RWPE1 (cell line): ENCODE data around the gene CASZ1.

ENCODE experiments used
- CTCF ChIA-PET: fragments of 350-600 bp; sonication (Branson Sonifier 250); formaldehyde crosslinking; extraction: SDS; loops from one replicate; lab custom pipeline; 2021; lab: Yijun Ruan, JAX
- POLR2A ChIA-PET: fragments of 400-600 bp; formaldehyde crosslinking; extraction: SDS; loops from one replicate; lab custom pipeline; 2020; ENCODE audit warnings: antibody characterized with exemption; ENCODE audit not compliant: low non-redundant PET; lab: Yijun Ruan, JAX
- DNase-seq: peaks from one replicate; pipeline ENCODE4 v3.0.0; 2012; ENCODE audit warnings: low spot score
- H3K27ac ChIP-seq: fragments of 450-650 bp; 2 replicates; pipeline ENCODE4 v1.5.1; 2017
- TF ChIP-seq, protein P1 (sequence below): fragments of 450-650 bp; conservative IDR thresholded peaks from 2 replicates; pipeline ENCODE4 v1.5.1; 2017; ENCODE audit warnings: low read depth, mild to moderate bottlenecking

Gene CASZ1

GRCh38 chr1:10643607-10644306 is 152.7 kb downstream of the CASZ1 start:
- ChIA-PET POLR2A (no interaction called here), CTCF (interaction anchor here (0.6 kb wide), 2 partner anchors 20 to 150 kb away, joined by 3 read pairs; no protein-coding TSS in a partner anchor)
- TF ChIP-seq, protein P1, sequence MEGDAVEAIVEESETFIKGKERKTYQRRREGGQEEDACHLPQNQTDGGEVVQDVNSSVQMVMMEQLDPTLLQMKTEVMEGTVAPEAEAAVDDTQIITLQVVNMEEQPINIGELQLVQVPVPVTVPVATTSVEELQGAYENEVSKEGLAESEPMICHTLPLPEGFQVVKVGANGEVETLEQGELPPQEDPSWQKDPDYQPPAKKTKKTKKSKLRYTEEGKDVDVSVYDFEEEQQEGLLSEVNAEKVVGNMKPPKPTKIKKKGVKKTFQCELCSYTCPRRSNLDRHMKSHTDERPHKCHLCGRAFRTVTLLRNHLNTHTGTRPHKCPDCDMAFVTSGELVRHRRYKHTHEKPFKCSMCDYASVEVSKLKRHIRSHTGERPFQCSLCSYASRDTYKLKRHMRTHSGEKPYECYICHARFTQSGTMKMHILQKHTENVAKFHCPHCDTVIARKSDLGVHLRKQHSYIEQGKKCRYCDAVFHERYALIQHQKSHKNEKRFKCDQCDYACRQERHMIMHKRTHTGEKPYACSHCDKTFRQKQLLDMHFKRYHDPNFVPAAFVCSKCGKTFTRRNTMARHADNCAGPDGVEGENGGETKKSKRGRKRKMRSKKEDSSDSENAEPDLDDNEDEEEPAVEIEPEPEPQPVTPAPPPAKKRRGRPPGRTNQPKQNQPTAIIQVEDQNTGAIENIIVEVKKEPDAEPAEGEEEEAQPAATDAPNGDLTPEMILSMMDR: no peak
- DNase-seq: no peak
- H3K27ac ChIP-seq: peak overlapping the region; percentile 83

DNA sequence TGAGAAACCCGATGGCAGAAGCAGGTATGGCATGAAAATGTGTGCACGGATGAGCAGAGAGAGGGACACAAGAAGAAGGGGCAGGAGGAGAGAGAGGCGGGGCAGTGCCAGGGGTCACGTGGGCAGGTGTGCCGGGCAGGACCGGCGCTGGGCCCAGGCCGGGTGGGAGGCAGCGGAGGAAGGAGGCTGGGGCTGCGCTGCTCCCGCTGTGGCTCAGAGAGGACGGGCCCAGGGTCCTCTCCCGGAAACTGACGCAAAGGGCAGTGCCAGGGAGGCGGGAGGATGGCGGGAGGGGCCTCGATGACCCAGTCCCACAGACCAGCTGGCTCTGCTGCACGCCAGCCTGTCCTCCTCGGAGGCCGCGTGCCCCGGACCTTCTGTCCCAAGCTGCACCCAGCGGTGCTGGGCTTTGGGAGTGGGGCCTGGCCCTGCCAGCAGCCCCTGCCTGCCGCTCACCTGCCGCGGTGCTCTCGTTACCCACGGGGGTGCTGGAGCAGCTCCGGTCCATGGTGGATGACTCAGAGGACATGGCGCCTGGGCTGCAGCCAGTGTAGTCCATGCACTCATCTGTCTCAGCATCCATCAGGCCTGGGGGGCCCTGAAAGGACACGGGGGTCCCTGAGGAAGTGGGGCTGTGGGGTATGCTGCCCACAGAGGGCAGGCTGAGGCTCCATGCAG is 153.9 kb downstream of the CASZ1 start:
- H3K27ac ChIP-seq: peak overlapping the region; percentile 83
- POLR2A ChIA-PET: no interaction called here
- TF ChIP-seq, protein P1: no peak
- no peak for DNase-seq
- CTCF ChIA-PET: no interaction called here

- ChIA-PET POLR2A (no interaction called here), CTCF (no interaction called here)
- peak overlapping the region; percentile 62 for H3K27ac ChIP-seq
- no peak for DNase-seq
- TF ChIP-seq, protein P1: no peak
Measured at GRCh38 chr1:10641976-10642375, 154.5 kb downstream of the CASZ1 start.

GRCh38 chr1:10640843-10641553 is 155.4 kb downstream of the CASZ1 start:
- peak overlapping the region; percentile 62 for H3K27ac ChIP-seq
- TF ChIP-seq, protein P1: no peak
- ChIA-PET POLR2A (no interaction called here), CTCF (interaction anchor here (0.5 kb wide), 1 partner anchor 127 kb away, joined by 3 read pairs; no protein-coding TSS in a partner anchor)
- no peak for DNase-seq

DNA sequence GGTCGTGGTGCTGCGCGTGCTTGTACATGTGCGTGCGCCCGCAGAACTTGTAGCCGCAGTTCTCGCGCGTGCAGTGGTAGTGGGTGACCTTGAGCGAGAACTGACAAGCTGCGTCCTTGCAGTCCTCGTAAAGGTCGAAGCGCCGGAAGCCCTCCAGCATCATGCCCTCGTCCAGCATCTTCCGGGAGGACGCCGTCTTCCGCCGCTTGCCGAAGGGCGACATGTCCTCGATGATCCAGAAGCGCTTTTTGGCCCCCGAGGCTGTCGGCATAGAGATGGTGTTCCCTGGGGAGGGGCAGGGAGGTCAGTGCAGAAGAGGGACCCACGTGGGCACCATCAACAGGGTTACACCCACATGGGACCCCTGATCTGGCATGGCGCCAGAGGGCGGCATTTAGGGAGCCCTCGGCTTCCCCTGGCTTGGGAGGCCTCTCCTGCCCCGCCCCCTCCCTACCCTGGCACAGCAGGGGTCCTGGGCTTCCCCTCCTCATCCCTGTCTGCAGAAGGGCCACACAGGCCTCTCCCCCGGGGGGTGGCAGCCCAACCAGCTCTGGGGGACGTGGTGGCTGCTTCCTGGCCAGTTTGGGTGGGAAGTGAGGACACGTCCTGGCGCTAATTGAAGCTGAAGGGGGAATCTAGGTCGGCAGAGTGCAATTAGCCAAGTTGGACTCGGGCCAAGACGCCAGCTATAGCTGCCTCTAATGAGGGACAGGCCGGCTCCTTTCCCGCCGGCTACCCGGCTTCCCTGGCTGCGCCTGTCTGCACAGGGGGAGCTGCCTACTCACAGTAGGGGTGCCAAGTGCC is 156.5 kb downstream of the CASZ1 start:
- no peak for DNase-seq
- ChIA-PET POLR2A (no interaction called here), CTCF (no interaction called here)
- peak overlapping the region; percentile 62 for H3K27ac ChIP-seq
- TF ChIP-seq, protein P1: no peak
